BJ (cell line): ENCODE data around the gene ARMC3. TPM values are rescaled to one million over a fixed set of nuclear protein-coding genes. Genes with fewer than 3 reads are reported as not detected.
"Not testable (repeated sequence)": the region's sequence is repeated elsewhere in the genome, so short reads cannot be mapped to it uniquely, and the experiment has no call there.

Source experiments
- CTCF ChIA-PET: fragments of 350-600 bp; formaldehyde crosslinking; extraction: SDS; loops from one replicate; lab custom pipeline; 2021; ENCODE audit warnings: antibody characterized with exemption, inconsistent platforms; lab: Yijun Ruan, JAX
- POLR2A ChIA-PET: fragments of 300-600 bp; sonication (Branson Sonifier 250); formaldehyde crosslinking; extraction: SDS; loops from one replicate; lab custom pipeline; 2021; ENCODE audit warnings: antibody characterized with exemption; lab: Charles Lee
- DNase-seq: peaks from one replicate; pipeline ENCODE4 v3.0.0-alpha.2; 2011; ENCODE audit warnings: low read depth
- H3K27me3 ChIP-seq: 2 replicates; pipeline ENCODE4 v1.6.0; 2011; ENCODE audit warnings: low read length; ENCODE audit not compliant: control insufficient read depth, insufficient read depth
- H3K36me3 ChIP-seq: 2 replicates; pipeline ENCODE4 v1.5.1; 2011; ENCODE audit warnings: low read length; ENCODE audit not compliant: control insufficient read depth, insufficient read depth
- H3K4me3 ChIP-seq: 2 replicates; pipeline ENCODE4 v1.5.1; 2011; ENCODE audit warnings: low read depth, mild to moderate bottlenecking, control low read depth, low read length
- polyA plus RNA-seq: library from polyadenylated mRNA; depleted of rRNA; stranded (reverse); fragments of >200 nt; gene quantifications from 2 replicates; pipeline ENCODE4 v1.2.3, GENCODE V29; 2011
- TF ChIP-seq, protein P1 (sequence below): IDR thresholded peaks from 2 replicates; pipeline ENCODE4 v1.5.1; 2011; ENCODE audit warnings: low read depth, mild to moderate bottlenecking, control low read depth, inconsistent platforms, low read length, moderate library complexity; ENCODE audit not compliant: insufficient read depth

Gene ARMC3
- polyA plus RNA-seq, 1 experiment: not detected

DNA sequence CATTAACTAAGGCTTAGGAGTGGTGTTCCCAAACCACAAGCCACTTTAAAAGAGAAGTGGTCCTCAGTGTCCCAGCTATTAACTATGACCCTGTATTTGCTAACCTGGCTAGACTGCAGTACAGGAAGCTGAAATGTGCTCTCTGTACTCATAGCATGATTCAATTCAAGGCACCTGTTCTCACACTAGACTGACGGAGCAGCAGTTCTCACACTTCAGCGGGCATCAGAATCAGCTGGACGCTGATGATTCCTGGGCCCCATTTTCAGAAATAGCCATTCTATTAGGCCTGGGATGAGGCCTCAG is 143.0 kb downstream of the ARMC3 start:
- no peaks in the 10 kb centered on the region for H3K27me3 ChIP-seq
- POLR2A ChIA-PET: no interaction called here
- no peak for DNase-seq
- TF ChIP-seq, protein P1, sequence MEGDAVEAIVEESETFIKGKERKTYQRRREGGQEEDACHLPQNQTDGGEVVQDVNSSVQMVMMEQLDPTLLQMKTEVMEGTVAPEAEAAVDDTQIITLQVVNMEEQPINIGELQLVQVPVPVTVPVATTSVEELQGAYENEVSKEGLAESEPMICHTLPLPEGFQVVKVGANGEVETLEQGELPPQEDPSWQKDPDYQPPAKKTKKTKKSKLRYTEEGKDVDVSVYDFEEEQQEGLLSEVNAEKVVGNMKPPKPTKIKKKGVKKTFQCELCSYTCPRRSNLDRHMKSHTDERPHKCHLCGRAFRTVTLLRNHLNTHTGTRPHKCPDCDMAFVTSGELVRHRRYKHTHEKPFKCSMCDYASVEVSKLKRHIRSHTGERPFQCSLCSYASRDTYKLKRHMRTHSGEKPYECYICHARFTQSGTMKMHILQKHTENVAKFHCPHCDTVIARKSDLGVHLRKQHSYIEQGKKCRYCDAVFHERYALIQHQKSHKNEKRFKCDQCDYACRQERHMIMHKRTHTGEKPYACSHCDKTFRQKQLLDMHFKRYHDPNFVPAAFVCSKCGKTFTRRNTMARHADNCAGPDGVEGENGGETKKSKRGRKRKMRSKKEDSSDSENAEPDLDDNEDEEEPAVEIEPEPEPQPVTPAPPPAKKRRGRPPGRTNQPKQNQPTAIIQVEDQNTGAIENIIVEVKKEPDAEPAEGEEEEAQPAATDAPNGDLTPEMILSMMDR: no peak
- no peaks in the 10 kb centered on the region for H3K36me3 ChIP-seq
- CTCF ChIA-PET: no interaction called here
- H3K4me3 ChIP-seq: no peak overlapping the region

DNA sequence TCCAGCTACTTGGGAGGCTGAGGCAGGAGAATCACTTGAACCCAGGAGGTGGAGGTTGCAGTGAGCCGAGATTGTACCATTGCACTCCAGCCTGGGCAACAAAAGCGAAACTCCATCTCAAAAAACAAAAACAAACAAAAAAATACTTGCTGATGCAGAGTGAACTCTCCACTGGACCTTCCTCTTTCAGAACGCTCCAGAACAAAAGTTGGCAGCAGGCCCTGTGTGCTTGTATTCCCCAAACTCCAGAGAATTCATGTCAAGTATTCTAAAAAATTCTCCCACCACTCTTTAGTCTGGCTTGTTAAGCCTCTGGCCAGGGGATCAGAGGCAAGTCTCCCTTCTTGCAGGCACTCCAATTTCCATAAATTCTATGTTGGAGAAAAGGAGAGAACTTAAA is 144.7 kb downstream of the ARMC3 start:
- H3K4me3 ChIP-seq, H3K36me3 ChIP-seq, DNase-seq, H3K27me3 ChIP-seq, POLR2A ChIA-PET, CTCF ChIA-PET: not testable (repeated sequence)

DNA sequence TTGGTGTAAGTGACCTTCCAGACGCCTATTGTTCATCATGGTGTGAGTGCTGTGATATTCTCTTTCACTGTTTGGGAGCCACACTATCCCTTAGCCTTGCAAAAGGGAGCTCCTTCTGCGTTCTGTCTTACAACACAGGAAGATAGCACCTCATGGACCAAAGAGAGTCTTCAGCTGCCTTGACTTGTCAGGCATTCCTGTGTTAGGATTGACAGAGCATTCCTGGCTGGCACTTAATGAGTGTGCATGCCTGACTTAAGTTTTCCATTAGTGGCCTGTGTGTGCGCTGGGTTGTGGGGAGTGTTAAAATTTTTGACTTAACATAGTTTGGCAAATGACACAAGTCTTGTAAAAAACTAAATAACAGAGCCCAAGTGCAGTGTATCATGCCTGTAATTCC is 145.7 kb downstream of the ARMC3 start:
- H3K36me3 ChIP-seq: no peaks in the 10 kb centered on the region
- POLR2A ChIA-PET: no interaction called here
- H3K27me3 ChIP-seq: 0 out of 2 replicates have a peak, but pooled peaks cover 3% of the 10 kb centered on the region
- no peak overlapping the region for H3K4me3 ChIP-seq
- CTCF ChIA-PET: no interaction called here
- TF ChIP-seq, protein P1: no peak
- DNase-seq: no peak

DNA sequence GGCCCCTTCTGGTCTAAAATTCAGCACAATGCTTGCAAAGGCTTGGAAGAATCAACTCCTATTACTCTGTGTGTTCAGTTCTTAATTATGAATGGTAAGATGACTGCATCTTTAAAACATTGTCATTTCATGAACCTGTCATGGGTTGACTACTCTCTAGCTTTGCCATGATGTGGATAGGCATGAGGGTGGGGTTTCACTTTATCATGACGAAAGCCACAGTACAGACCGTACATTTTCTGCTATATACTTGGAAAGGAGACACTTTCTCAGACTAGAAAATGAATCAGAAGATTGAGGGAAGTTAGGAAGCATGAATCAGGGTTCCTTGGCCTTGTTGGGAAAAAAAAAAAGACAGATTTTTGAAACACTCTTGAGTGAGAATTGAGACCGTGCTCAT is 147.8 kb downstream of the ARMC3 start:
- TF ChIP-seq, protein P1: no peak
- POLR2A ChIA-PET: no interaction called here

DNA sequence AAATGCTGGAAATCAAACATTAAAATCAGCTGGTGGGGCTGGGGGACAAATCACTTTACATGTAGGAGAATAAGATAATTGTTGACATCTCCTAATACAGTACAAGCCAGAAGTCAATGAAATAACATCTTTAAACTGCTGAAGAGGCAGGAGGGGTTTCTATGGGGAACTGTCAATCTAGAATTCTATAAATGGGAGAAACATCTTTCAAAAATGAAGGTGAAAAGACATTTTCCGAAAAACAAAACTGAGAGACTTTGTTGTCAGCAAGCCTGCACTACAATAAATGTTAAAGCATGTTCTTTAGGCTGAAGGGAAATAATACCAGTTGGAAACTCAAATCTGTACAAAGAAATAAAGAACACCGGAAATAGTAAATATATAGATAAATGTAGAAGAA is 150.3 kb downstream of the ARMC3 start:
- CTCF ChIA-PET: no interaction called here
- no peak overlapping the region for H3K4me3 ChIP-seq
- POLR2A ChIA-PET: no interaction called here
- H3K36me3 ChIP-seq: no peaks in the 10 kb centered on the region
- no peak for DNase-seq
- peaks cover 12% of the 10 kb centered on the region for H3K27me3 ChIP-seq
- TF ChIP-seq, protein P1: no peak

More for the DNA sequence above, 147.8 kb downstream of the ARMC3 start:
- DNase-seq: no peak
- Histone ChIP-seq H3K36me3 (no peaks in the 10 kb centered on the region), H3K4me3 (no peak overlapping the region), H3K27me3 (peaks cover 10% of the 10 kb centered on the region)
- CTCF ChIA-PET: no interaction called here

DNA sequence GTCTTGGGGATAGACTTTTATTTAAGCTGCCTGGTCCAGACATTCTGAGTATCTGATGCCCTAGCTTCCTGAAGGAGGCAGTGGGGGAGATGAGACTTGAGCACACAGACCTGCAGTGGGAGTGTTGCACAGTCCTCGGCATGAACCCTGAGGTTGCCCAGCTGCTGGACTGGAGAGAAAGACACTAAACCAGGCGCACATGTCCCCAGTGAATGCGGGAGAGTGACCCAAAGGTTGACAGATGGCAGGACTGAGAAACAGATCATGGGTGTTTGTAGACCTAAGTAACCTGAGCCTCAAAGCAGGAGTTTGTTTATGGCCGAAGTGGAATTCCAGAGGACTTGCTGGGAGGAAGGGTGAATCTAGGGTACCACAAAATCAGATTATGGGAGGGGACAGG is 151.8 kb downstream of the ARMC3 start:
- Histone ChIP-seq H3K36me3 (no peaks in the 10 kb centered on the region), H3K27me3 (peaks cover 12% of the 10 kb centered on the region), H3K4me3 (no peak overlapping the region)
- no peak for DNase-seq
- CTCF ChIA-PET: interaction anchor here (0.6 kb wide), 1 partner anchor 1085 kb away, joined by 4 read pairs; no protein-coding TSS in a partner anchor
- TF ChIP-seq, protein P1: no peak
- POLR2A ChIA-PET: no interaction called here
